DOHH2 (cell line): ENCODE results near the gene CCDC51.

Experiments
- H3F3A ChIP-seq: fragments of 200-600 bp; sonication (generic), shearing (Covaris generic); 2 replicates; pipeline ENCODE4 v1.6.0; 2016; ENCODE audit warnings: antibody characterized with exemption, mild to moderate bottlenecking; ENCODE audit not compliant: control insufficient read depth, insufficient read depth
- H3K27ac ChIP-seq: fragments of 200-600 bp; sonication (generic); 2 replicates; pipeline ENCODE4 v1.5.1; 2014; ENCODE audit warnings: low read depth, mild to moderate bottlenecking, low read length, moderate library complexity
- H3K27me3 ChIP-seq: fragments of 200-600 bp; sonication (generic); 2 replicates; pipeline ENCODE4 v1.6.1; 2014; ENCODE audit warnings: mild to moderate bottlenecking, low read length, mixed read lengths; ENCODE audit not compliant: control insufficient read depth
- H3K36me3 ChIP-seq: fragments of 200-600 bp; sonication (generic); 2 replicates; pipeline ENCODE4 v1.6.1; 2014; ENCODE audit warnings: mild to moderate bottlenecking, low read length, moderate library complexity, mixed read lengths; ENCODE audit not compliant: control insufficient read depth
- H3K4me1 ChIP-seq: fragments of 200-600 bp; sonication (generic); 2 replicates; pipeline ENCODE4 v1.6.1; 2014; ENCODE audit warnings: mild to moderate bottlenecking, low read length, mixed read lengths; ENCODE audit not compliant: control insufficient read depth
- H3K4me2 ChIP-seq: fragments of 200-600 bp; sonication (generic); 2 replicates; pipeline ENCODE4 v1.6.0; 2014; ENCODE audit warnings: mild to moderate bottlenecking, low read length, moderate library complexity
- H3K4me3 ChIP-seq: fragments of 200-600 bp; sonication (generic); 2 replicates; pipeline ENCODE4 v1.5.1; 2014; ENCODE audit warnings: mild to moderate bottlenecking, low read length, mixed read lengths
- H3K79me2 ChIP-seq: fragments of 200-600 bp; sonication (generic); 2 replicates; pipeline ENCODE4 v1.6.1; 2014; ENCODE audit warnings: mild to moderate bottlenecking, low read length, mixed read lengths; ENCODE audit not compliant: control insufficient read depth
- H3K9me2 ChIP-seq: fragments of 200-600 bp; sonication (generic); replicated peaks from 2 replicates; pipeline ENCODE4 v1.6.1; 2014; ENCODE audit warnings: mild to moderate bottlenecking, low read length, mixed read lengths; ENCODE audit not compliant: control insufficient read depth
- H3K9me3 ChIP-seq: fragments of 200-600 bp; sonication (generic); 2 replicates; pipeline ENCODE4 v1.6.1; 2014; ENCODE audit warnings: antibody characterized with exemption, low read length, mixed read lengths; ENCODE audit not compliant: control insufficient read depth, insufficient read depth
- H4K20me1 ChIP-seq: fragments of 200-600 bp; sonication (generic); 2 replicates; pipeline ENCODE4 v1.6.0; 2014; ENCODE audit warnings: low read depth, mild to moderate bottlenecking, antibody characterized with exemption, low read length, moderate library complexity; ENCODE audit not compliant: control insufficient read depth, insufficient read depth
- EZH2phosphoT487 ChIP-seq: fragments of 200-600 bp; sonication (generic); IDR thresholded peaks from 2 replicates; pipeline ENCODE4 v1.6.1; 2017; ENCODE audit warnings: borderline replicate concordance, mild to moderate bottlenecking, antibody characterized with exemption, low read length, moderate library complexity, mixed read lengths
- TF ChIP-seq, protein P1 (sequence below): fragments of 200-600 bp; sonication (generic); IDR thresholded peaks from one replicate; pipeline ENCODE4 v1.5.1; 2014; ENCODE audit warnings: antibody characterized with exemption, mild to moderate bottlenecking, low read depth, low read length; ENCODE audit not compliant: poor library complexity, severe bottlenecking

The CCDC51 gene

DNA sequence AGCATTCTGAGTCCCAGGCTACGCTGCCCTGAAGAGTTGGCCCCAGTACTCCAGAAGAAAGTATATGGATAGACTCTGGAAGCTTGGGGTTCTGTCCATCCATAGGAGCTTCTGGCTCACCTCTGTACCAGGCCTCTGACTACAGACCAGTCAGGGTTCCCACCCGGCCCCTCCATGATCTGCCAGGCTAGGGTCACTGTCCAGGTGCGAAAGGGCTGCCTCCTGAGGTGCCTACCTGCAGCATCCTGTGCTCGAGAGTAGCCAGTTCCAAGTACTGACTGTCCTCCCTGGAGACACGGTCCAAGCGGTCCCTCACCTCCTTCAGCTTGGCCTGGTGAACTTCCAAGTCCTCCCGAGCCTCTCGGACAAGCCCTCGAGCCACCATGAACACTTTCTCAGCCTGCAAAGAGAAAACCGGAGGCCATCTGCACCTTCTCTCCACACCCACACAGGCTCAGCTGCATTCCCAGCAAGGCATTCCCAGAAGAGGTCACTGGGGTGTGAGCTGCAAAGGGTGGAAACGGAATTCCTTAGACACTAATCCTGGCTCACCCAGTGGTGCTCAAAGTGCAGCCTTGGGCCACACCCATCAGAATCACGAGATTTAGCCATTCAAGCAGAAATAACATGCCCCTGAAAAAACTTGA is 6.3 kb downstream of the CCDC51 start:
- no peak overlapping the region for H3K27ac ChIP-seq
- H3K9me2 ChIP-seq, result no peaks in the 10 kb centered on the region
- H3K27me3 ChIP-seq, result peaks cover 4% of the 10 kb centered on the region
- no peaks in the 10 kb centered on the region for H4K20me1 ChIP-seq
- H3K4me2 ChIP-seq, result no peak overlapping the region
- peaks cover 37% of the 10 kb centered on the region for H3K4me1 ChIP-seq
- H3K9me3 ChIP-seq, result no peaks in the 10 kb centered on the region
- H3K36me3 ChIP-seq, result peaks cover 37% of the 10 kb centered on the region
- H3F3A ChIP-seq, result peaks cover 1% of the 10 kb centered on the region; the same call in 1 of the 2 replicates
- H3K4me3 ChIP-seq, result no peak overlapping the region
- TF ChIP-seq, protein P1, sequence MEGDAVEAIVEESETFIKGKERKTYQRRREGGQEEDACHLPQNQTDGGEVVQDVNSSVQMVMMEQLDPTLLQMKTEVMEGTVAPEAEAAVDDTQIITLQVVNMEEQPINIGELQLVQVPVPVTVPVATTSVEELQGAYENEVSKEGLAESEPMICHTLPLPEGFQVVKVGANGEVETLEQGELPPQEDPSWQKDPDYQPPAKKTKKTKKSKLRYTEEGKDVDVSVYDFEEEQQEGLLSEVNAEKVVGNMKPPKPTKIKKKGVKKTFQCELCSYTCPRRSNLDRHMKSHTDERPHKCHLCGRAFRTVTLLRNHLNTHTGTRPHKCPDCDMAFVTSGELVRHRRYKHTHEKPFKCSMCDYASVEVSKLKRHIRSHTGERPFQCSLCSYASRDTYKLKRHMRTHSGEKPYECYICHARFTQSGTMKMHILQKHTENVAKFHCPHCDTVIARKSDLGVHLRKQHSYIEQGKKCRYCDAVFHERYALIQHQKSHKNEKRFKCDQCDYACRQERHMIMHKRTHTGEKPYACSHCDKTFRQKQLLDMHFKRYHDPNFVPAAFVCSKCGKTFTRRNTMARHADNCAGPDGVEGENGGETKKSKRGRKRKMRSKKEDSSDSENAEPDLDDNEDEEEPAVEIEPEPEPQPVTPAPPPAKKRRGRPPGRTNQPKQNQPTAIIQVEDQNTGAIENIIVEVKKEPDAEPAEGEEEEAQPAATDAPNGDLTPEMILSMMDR, result no peak
- no peak for TF ChIP-seq EZH2phosphoT487
- peaks cover 20% of the 10 kb centered on the region for H3K79me2 ChIP-seq

DNA sequence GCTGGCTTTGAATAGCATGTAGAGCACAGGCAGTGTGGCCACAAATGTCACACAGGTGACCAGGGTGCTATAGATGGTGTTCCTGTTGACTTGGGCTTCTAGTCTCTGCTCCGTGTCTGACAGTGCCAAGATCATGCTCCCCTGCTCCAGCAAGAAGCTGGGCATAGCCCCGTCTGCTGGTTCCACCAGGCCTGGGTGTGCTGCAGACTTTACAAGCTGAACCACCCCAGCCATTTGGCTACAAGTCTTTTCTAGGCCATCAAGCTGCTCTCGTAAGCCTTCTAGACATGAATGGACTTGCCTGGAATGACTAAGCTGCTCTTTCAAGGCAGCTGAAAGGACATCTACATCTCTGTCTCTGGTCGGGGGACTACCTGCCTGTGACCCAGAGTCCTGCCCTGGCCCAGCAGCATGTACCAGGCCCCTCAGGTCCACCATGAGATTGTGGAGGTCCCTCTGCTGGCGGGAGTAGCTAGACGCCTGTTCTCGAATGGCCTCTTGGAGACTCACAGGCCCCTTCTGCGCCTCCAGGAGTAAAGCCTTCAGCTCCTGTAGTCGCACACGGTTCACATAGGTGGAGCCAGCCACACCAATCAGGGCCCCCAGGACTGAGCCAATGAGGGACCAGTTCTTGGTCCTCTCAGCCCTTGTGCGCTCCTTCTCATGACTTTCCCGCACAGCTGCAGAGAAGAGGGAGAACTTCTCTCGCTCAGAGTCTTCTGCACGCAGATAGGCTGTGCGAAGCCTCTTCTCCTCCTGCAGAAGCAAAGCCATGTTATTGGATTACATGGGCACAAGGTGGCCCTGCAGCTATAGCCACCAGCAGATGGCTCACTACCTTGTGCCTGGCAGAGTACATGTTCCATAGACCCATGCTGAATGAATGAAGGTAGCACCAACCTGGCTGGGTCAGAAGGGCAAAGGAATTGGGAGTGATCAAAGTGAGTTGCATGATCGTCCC is 7.2 kb downstream of the CCDC51 start:
- no peaks in the 10 kb centered on the region for H3K9me2 ChIP-seq
- H3F3A ChIP-seq, result no peaks in the 10 kb centered on the region
- peaks cover 12% of the 10 kb centered on the region for H3K27me3 ChIP-seq
- H3K36me3 ChIP-seq, result peaks cover 37% of the 10 kb centered on the region
- no peak for TF ChIP-seq EZH2phosphoT487
- TF ChIP-seq, protein P1, result peak; percentile 45
- H3K79me2 ChIP-seq, result peaks cover 16% of the 10 kb centered on the region
- H4K20me1 ChIP-seq, result no peaks in the 10 kb centered on the region
- H3K4me1 ChIP-seq, result peaks cover 29% of the 10 kb centered on the region
- no peak overlapping the region for H3K4me3 ChIP-seq
- no peak overlapping the region for H3K27ac ChIP-seq
- H3K4me2 ChIP-seq, result no peak overlapping the region
- no peaks in the 10 kb centered on the region for H3K9me3 ChIP-seq

DNA sequence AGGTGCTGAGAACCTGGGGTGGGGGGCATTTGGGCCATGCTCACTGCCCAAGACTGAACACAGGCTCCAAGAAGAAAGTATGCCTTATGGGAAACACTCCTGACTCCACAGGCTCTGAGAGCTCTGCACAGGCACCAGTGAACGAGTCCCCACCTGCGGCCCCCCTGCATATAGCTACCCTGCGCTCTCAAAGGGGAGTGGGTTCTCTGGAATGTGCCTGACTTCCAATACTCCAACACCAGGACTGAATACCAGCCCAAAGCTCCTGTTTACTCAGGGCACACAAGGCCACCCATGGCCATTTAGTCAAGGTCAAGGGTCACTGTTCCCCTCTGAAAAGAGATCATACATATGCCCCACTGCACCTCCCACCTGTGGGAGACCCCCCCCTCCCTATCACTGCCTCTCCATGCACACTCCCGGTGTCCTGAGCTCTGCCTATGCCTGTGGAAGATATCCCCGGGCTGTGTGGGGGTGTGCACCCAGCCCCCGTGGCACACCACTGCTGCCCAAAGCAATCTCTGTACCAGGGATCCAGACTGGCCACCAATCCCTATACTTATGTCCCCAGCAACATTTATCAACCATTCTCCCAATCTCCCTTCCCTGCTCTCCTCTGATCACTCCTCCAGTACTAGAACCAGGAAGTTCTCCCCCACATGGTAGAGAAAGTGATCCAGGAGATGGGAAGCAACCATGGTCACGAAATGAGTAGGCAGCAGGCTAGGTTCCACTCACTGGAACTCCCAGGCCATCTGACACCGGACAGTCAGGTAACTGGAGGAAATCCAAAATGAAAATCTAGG is 8.5 kb downstream of the CCDC51 start:
- peaks cover 13% of the 10 kb centered on the region for H3K79me2 ChIP-seq
- H3K9me3 ChIP-seq, result no peaks in the 10 kb centered on the region
- H3K4me3 ChIP-seq, result no peak overlapping the region
- no peak overlapping the region for H3K4me2 ChIP-seq
- no peak overlapping the region for H3K27ac ChIP-seq
- H3K27me3 ChIP-seq, result peaks cover 16% of the 10 kb centered on the region
- H3K9me2 ChIP-seq, result no peaks in the 10 kb centered on the region
- peaks cover 19% of the 10 kb centered on the region for H3K4me1 ChIP-seq
- H4K20me1 ChIP-seq, result no peaks in the 10 kb centered on the region
- H3K36me3 ChIP-seq, result peaks cover 37% of the 10 kb centered on the region
- no peaks in the 10 kb centered on the region for H3F3A ChIP-seq
- no peak for TF ChIP-seq EZH2phosphoT487
- TF ChIP-seq, protein P1, result no peak
